Right lobe of liver (tissue), 6 donors: Measurements from ENCODE around the gene LMTK3. TPM values are rescaled to one million over a fixed set of nuclear protein-coding genes. Genes with fewer than 3 reads are reported as not detected.
"Not testable (repeated sequence)": the region's sequence is repeated elsewhere in the genome, so short reads cannot be mapped to it uniquely, and the experiment has no call there.

ENCODE experiments used
- ATAC-seq, 4 donors: fragments of 200-7000 bp; cut with Tn5 transposase; one replicate each; pipeline ENCODE4 v1.9.1; 2020; ENCODE audit warnings: mild to moderate bottlenecking in 4 of 4, moderate library complexity in 4 of 4
- DNase-seq, 3 donors: peaks; one replicate each; pipeline ENCODE4 v3.0.0-alpha.2; 2020
- H3K27ac ChIP-seq, 3 donors: fragments of 200-600 bp; one replicate each; pipeline ENCODE4 v1.8.0; 2022
- H3K27me3 ChIP-seq, 2 donors: fragments of 200-600 bp; one replicate each; pipeline ENCODE4 v1.8.0; 2022
- H3K36me3 ChIP-seq, 4 donors: fragments of 200-600 bp; sonication (generic) in 1 of 4; one replicate each; pipeline versions ENCODE4 v1.5.1 to v1.8.0; 2017 to 2022; ENCODE audit warnings: control low read depth in 1 of 4
- H3K4me1 ChIP-seq, 4 donors: fragments of 200-600 bp; sonication (generic) in 1 of 4; one replicate each; pipeline versions ENCODE4 v1.5.1 to v1.8.0; 2017 to 2022; ENCODE audit warnings: control low read depth in 1 of 4
- H3K4me3 ChIP-seq, 3 donors: fragments of 200-600 bp; one replicate each; pipeline ENCODE4 v1.8.0; 2022
- H3K9me3 ChIP-seq, 4 donors: fragments of 200-600 bp; sonication (generic) in 1 of 4; one replicate each; pipeline versions ENCODE4 v1.5.1 to v1.8.0; 2017 to 2022; ENCODE audit warnings: control low read depth in 1 of 4
- POLR2A ChIP-seq: fragments of 450-650 bp; IDR thresholded peaks from one replicate; pipeline ENCODE4 v1.6.1; 2017; ENCODE audit warnings: antibody characterized with exemption, mild to moderate bottlenecking
- WGBS: methylation state at CpG from one replicate; pipeline ENCODE4 v1.1.6; 2018; ENCODE audit warnings: low coverage, low lambda C conversion rate; ENCODE audit not compliant: insufficient coverage; ENCODE audit errors: missing lambda C conversion rate; 5-methylcytosine and 5-hydroxymethylcytosine counted together
- intact Hi-C, 2 donors: fragments of 100-400 bp; cut with DNase I; formaldehyde crosslinking; loops; one replicate each; pipeline versions ENCODE4 v1.11.2 to v1.14.1; 2022
- total RNA-seq, 6 experiments: library from RNA; depleted of rRNA in 2 of 6; stranded (reverse); fragments of >200 nt in 2 of 6; fragmentation: NEBNext Ultra II Directional in 3 of 6; extraction: Animal tissue kit (Norgen Biotek cat#: 25700) in 3 of 6; gene quantifications; one replicate each; pipeline versions ENCODE4 v1.1.0 to v1.2.4, GENCODE V29; 2016 to 2023
- TF ChIP-seq, protein P1 (sequence below), 4 donors: fragments of 200-600 bp in 3 of 4; fragments of 450-650 bp in 1 of 4; IDR thresholded peaks; one replicate each; pipeline versions ENCODE4 v1.5.1 to v1.8.0; 2016 to 2022; ENCODE audit warnings: antibody characterized with exemption in 4 of 4, mild to moderate bottlenecking in 2 of 4
- donor health status: DM: no; HTN: yes; CAD: no.
- donor health status: DM: no; HTN: no; CAD: no.
- donor health status: DM: no; HTN: no; CAD: no.
- donor health status: DM: no; HTN: yes; CAD: no.
- donor health status: DM: no; HTN: yes; CAD: no.

LMTK3 gene
- total RNA-seq, 6 experiments from 2014 or later, result 0.09 to 0.31 (median 0.12) TPM; not detected in 1

DNA sequence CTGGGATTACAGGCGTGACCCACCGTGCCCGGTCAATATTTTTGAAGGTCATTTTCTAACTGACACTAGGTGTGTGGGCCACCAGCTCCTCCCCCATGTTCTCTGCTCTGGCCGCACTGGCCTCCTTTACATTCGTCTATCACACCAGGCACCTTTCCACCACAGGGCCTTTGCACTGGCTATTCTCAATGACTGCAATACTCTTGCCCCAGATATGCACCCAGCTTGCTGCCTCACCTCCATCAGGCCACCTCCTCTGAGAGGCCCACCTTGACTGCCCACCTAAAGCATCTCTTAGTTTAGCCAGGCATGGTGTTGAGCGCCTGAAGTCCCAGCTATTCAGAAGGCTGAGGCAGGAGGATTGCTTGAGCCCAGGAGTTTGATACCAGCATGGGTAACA lies 30.2 kb upstream of the LMTK3 start:
- Histone ChIP-seq H3K9me3 (no peaks in the 10 kb centered on the region), H3K4me3 (no peak overlapping the region), H3K4me1 (no peaks in the 10 kb centered on the region), H3K27ac (no peak overlapping the region), H3K36me3 (no peaks in the 10 kb centered on the region), H3K27me3 (no peaks in the 10 kb centered on the region)
- DNase-seq (no peak), ATAC-seq (no peak)
- intact Hi-C loops, result no loop called here
- no peak for TF ChIP-seq POLR2A
- TF ChIP-seq, protein P1, sequence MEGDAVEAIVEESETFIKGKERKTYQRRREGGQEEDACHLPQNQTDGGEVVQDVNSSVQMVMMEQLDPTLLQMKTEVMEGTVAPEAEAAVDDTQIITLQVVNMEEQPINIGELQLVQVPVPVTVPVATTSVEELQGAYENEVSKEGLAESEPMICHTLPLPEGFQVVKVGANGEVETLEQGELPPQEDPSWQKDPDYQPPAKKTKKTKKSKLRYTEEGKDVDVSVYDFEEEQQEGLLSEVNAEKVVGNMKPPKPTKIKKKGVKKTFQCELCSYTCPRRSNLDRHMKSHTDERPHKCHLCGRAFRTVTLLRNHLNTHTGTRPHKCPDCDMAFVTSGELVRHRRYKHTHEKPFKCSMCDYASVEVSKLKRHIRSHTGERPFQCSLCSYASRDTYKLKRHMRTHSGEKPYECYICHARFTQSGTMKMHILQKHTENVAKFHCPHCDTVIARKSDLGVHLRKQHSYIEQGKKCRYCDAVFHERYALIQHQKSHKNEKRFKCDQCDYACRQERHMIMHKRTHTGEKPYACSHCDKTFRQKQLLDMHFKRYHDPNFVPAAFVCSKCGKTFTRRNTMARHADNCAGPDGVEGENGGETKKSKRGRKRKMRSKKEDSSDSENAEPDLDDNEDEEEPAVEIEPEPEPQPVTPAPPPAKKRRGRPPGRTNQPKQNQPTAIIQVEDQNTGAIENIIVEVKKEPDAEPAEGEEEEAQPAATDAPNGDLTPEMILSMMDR (IDR thresholded peaks at IDR 0.05), result no peak
- WGBS, result 75% methylated on average over 6 of the region's 6 CpGs

DNA sequence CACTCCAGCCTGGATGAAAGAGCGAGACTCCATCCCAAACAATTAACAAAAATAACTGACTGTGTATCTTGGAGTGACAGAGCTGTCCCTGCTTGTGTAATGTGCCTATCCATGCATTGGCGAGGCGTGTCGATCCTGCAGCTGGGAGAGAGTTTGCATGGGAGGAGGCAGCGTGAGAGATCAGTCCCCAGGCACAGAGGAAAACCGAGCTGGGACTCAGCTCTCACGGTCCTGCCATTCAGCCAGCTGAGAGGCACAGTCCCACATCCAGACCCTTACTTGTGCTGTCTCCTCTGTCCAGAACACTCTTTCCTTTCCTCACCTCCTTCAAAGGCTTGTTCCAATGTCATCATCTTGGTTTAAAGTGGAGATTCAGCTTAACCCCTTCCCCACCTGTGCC lies 28.5 kb upstream of the LMTK3 start:
- no peak for DNase-seq
- H3K9me3 ChIP-seq, result no peaks in the 10 kb centered on the region
- TF ChIP-seq, protein P1 (IDR thresholded peaks at IDR 0.05), result no peak
- TF ChIP-seq POLR2A, result no peak
- H3K4me1 ChIP-seq, result no peaks in the 10 kb centered on the region
- no peak for ATAC-seq
- no peak overlapping the region for H3K4me3 ChIP-seq
- H3K27me3 ChIP-seq, result no peaks in the 10 kb centered on the region
- no peak overlapping the region for H3K27ac ChIP-seq
- intact Hi-C loops, result no loop called here
- no peaks in the 10 kb centered on the region for H3K36me3 ChIP-seq
- 19% methylated on average over 3 of the region's 7 CpGs for WGBS

DNA sequence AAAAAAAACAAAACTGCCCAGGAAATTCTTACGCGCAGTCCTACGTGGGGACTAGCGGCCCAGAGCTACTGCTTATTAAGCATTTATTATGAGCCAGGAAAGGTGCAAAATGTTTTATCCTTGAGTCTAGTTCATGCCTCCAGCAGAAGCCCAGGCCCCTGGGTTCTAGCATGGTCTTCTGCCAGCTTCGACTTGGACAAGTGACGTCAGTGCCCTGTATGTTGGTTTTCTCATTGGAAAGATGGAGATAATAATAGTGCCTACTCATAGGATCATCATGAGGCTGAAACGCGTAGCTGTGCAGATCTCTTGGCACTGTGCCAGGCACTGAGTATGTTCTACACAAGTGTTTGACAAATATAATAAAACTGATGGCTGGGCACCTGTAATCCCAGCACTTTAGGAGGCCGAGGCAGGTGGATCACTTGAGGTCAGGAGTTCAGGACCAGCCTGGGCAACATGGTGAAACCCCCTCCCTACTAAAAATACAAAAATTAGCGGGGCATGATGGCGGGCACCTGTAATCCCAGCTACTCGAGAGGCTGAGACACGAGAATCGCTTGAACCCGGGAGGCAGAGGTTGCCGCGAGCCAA lies 28.0 kb upstream of the LMTK3 start:
- no peak for TF ChIP-seq POLR2A
- TF ChIP-seq, protein P1 (IDR thresholded peaks at IDR 0.05), result no peak
- WGBS, result 73% methylated on average over 5 of the region's 17 CpGs
- Histone ChIP-seq H3K27me3 (no peaks in the 10 kb centered on the region), H3K4me1 (no peaks in the 10 kb centered on the region), H3K9me3 (no peaks in the 10 kb centered on the region), H3K36me3 (no peaks in the 10 kb centered on the region), H3K4me3 (no peak overlapping the region), H3K27ac (no peak overlapping the region)
- intact Hi-C loops, result no loop called here
- DNase-seq, result no peak
- no peak for ATAC-seq

DNA sequence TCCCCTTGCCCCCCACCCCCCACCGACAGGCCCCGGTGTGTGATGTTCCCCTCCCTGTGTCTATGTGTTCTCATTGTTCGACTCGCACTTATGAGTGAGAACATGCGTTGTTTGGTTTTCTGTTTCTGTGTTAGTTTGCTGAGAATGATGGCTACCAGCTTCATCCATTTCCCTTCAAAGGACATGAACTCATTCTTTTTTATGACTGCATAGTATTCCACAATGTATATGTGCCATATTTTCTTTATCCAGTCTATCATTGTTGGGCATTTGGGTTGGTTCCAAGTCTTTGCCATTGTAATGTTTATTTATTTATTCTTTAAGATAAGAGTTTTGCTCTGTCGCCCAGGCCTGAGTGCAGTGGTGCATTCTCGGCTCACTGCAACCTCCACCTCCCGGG lies 26.4 kb upstream of the LMTK3 start:
- H3K27ac ChIP-seq, intact Hi-C loops, H3K4me1 ChIP-seq, ATAC-seq, H3K9me3 ChIP-seq, H3K36me3 ChIP-seq, H3K4me3 ChIP-seq, H3K27me3 ChIP-seq, DNase-seq: not testable (repeated sequence)
- 91% methylated on average over 8 of the region's 8 CpGs for WGBS

DNA sequence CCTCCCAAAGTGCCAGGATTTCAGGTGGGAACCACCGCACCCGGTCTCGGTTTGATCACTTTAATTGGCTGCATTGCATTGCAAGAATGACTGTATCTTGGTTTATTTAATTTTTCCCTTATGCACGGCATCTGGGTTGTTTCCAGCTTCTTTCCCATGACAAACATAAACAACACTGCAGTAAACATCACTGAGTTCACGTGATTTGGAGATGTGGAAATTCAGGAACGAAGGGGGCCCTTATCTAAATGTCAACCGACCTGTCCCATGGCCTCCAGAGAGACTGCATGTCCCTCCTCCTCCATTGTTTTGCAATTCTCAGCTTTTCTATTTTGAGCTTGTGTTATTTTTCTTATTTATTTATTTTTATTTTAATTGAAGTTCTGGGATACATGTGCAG lies 25.9 kb upstream of the LMTK3 start:
- DNase-seq (no peak), ATAC-seq (no peak)
- WGBS, result 60% methylated on average over 7 of the region's 7 CpGs
- Histone ChIP-seq H3K27me3 (no peaks in the 10 kb centered on the region), H3K36me3 (no peaks in the 10 kb centered on the region), H3K4me1 (no peaks in the 10 kb centered on the region), H3K27ac (no peak overlapping the region), H3K9me3 (no peaks in the 10 kb centered on the region), H3K4me3 (no peak overlapping the region)
- TF ChIP-seq, protein P1 (IDR thresholded peaks at IDR 0.05), result no peak
- no peak for TF ChIP-seq POLR2A
- intact Hi-C loops, result no loop called here
